Measurements from ENCODE around the gene PDE3B.

- TF ChIP-seq CTCF (IDR thresholded peaks at IDR 0.05 in 2 of 3, conservative IDR thresholded peaks at IDR 0.05 in 1 of 3; ENCODE audit: insufficient read depth in 2 of 3, low read depth in 1 of 3, low read length in 3 of 3): no peak
- TF ChIP-seq MAX (CRISPR knock-in tag; IDR thresholded peaks at IDR 0.05): no peak
- TF ChIP-seq RBBP5 (IDR thresholded peaks at IDR 0.05; ENCODE audit: borderline replicate concordance, insufficient read depth, low read length, poor library complexity, severe bottlenecking): no peak
- TF ChIP-seq ESRRA (IDR thresholded peaks at IDR 0.05; ENCODE audit: borderline replicate concordance, low read depth): no peak
- TF ChIP-seq CCNT2 (IDR thresholded peaks at IDR 0.05; ENCODE audit: borderline replicate concordance, extremely low read depth, insufficient read length, low read depth, low read length): no peak
- TF ChIP-seq POLR2A (conservative IDR thresholded peaks at IDR 0.05): no peak
- no peak for TF ChIP-seq DACH1 (IDR thresholded peaks at IDR 0.05; ENCODE audit: partially characterized antibody)
- TF ChIP-seq ZBTB34 (CRISPR knock-in tag; IDR thresholded peaks at IDR 0.05): no peak
- TF ChIP-seq RAD21 (CRISPR knock-in tag; conservative IDR thresholded peaks at IDR 0.05 in 1 of 2, IDR thresholded peaks at IDR 0.05 in 1 of 2): no peak
- no peak for TF ChIP-seq HIVEP1 (CRISPR knock-in tag; IDR thresholded peaks at IDR 0.05)
- no peak for TF ChIP-seq ZBTB49 (CRISPR knock-in tag; IDR thresholded peaks at IDR 0.05; ENCODE audit: borderline replicate concordance)
- no peak for TF ChIP-seq ESRRB (CRISPR knock-in tag; IDR thresholded peaks at IDR 0.05; ENCODE audit: borderline replicate concordance)
Measured at GRCh38 chr11:14818779-14819178, 175.2 kb downstream of the PDE3B start.

All from K562 (cell line).